ENCODE measurements around the gene INAFM2.

INAFM2 gene

DNA sequence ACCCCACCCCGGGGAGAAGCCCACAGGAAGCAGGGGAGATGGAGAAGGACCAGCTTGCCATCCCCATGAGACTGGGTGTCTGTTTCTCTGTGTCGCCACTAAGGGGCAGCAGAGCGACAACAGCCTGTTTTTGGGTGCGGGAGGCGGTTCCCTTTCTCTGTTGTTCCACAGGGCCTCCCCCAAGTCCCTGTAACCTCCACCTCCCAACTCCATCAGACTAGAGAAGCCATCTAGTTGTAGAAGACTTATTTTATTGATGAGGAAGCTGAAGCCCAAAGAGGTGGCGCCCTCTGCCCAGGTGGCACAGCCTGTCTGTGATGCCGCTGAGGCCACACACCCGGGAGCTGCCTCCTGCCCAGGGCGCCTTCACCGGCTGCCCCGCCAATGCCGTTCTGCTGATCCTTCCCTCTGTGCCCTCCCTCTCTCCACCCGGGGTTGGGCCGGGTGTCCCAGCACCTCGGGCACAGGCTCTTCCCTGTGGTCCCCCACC lies 21.2 kb downstream of the INAFM2 start:
- peak; percentile 74 for DNase-seq (ENCODE audit: low spot score)

DNA sequence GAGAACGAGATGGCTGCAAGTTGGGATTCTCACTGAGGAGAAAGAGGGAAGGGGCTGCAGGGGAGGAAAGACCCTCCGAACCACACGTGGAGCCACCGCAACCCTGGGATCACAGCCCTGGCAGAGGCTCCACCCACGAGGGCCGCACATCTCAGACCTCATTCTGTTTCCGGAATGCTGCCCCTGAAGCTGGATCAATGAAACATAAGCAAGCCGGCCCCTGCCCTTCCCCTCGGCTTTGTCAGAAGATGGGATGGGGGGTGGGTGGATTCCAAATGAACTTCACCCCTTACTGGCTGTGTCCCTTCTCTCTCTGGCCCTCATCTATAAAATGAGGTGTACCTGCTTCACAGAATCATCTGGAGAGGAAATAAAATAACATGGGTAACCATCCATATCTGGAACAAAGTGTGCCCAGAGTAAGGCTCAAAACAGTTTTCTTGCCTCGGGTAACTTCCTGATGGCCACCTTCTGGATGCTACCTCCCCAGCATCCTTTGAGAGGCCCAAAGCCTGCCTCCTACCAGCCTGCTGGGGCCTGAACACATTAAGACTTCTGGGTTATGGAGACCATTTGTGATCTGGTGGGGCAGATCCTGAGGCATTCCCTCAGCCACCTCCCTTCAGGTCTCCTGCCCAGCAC lies 21.9 kb downstream of the INAFM2 start:
- DNase-seq (ENCODE audit: low spot score), result no peak

DNA sequence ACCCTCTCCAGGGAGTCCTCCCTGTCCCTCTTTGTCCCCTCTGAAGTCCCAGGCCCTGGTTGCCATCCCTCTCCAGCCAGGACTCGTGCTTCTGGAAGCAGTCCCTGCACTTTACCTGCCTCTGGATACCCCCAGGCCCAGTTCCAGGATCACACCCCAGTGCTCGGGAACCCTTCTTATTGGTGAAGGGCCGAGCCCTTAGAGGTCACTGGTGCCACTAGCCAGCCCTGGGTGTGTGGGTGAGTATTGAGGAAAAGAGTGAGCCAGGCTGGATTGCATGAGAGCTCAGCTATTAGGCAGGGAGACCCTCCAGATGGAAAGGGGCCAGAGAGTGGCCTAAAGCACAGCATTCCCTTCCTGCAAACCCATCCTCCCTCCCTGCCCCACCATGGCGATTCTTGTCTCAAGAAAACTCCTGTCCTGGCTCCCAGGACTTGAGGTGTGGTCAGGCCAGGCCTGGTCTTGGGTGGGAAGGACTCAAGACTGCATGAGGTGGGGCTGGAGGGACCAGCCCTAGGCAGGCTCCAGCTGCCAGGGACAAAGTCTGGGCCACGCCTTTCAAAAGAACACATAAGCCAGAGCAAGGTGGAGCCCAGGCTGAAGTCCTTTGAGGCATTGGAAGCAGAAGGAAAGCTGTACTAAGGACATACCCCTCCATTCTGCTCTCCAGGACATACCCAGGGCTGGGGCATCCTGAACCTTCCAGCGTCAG lies 22.5 kb downstream of the INAFM2 start:
- no peak for DNase-seq (ENCODE audit: low spot score)

GRCh38 chr15:40346579-40347558 lies 23.4 kb downstream of the INAFM2 start:
- DNase-seq (ENCODE audit: low spot score), result no peak

DNA sequence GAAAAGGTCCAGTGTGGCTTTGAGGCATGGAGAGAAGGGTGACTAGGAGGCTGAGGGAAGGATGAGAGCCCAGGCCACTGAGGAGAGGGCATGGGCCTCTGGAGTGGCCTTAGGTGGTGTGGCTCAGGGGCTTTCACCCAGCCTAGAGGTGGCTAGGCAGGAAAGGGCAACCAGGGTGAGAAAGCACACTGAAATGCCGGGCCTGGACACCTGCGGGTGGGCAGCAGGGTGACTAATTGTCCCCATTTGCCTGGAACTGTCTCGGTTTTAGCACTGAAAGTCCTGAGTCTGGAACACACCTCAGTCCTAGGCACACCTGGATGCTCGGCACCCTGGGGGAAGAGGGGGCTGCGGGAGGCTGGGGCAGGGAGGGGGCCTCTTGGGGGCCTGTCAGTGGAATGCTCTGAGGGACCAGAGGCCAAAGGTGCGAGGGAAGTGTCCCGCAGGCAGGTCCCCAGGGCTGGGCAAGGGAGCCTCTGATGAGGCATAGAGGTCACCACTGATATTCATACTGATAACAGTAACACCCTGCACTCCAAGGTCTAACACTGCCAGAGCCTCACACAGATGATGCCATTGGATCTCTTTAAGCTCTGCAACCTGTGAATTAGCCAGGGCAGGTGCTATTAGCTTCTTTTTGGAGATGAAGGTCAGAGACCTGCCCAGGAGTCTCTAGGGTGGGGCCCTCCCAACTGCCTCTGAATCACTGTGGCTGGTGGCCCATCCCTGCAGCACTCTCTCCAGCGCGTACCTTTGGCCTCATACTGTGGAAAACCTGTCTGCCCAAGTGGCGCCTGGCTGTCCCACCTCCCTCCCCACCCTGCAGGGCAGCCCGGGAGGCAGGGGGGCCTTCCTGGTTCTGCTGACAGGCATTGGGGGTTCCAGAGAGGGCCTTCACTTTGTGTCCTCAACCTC lies 24.3 kb downstream of the INAFM2 start:
- DNase-seq (ENCODE audit: low spot score), result no peak

DNA sequence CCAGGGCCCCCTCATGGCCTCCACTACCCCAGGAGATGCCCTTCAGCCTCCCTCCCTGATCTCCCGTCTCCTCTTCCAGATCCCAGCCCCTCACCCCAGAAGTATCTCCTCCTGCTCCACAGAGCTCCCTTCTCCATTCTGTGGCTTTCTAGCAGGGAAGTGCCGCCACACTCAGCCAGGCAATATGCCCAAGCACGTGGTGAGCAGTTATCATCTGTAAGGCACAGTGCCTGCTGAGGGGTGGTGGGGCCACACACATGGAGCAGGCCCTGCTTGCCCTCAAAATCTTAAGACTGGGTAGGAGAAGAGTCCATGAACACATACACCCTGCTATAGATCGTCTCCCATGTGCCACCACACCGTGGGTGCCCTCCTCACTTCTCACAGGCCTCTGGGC lies 25.0 kb downstream of the INAFM2 start:
- no peak for DNase-seq (ENCODE audit: low spot score)

GRCh38 chr15:40349163-40349562 lies 25.7 kb downstream of the INAFM2 start:
- DNase-seq (ENCODE audit: low spot score), result no peak

- DNase-seq (ENCODE audit: low spot score), result no peak
These were observed 28.9 kb downstream of the INAFM2 start for GRCh38 chr15:40352281-40352901.

GRCh38 chr15:40353697-40354096 lies 30.2 kb downstream of the INAFM2 start:
- peak; percentile 49 for DNase-seq (ENCODE audit: low spot score)

- DNase-seq (ENCODE audit: low spot score), result peak; percentile 86
These were observed 31.1 kb downstream of the INAFM2 start for GRCh38 chr15:40354408-40355171.

- DNase-seq (ENCODE audit: low spot score), result no peak
These were observed 32.6 kb downstream of the INAFM2 start for GRCh38 chr15:40355976-40356585.

- no peak for DNase-seq (ENCODE audit: low spot score)
These were observed 33.8 kb downstream of the INAFM2 start for GRCh38 chr15:40357246-40357645.

DNA sequence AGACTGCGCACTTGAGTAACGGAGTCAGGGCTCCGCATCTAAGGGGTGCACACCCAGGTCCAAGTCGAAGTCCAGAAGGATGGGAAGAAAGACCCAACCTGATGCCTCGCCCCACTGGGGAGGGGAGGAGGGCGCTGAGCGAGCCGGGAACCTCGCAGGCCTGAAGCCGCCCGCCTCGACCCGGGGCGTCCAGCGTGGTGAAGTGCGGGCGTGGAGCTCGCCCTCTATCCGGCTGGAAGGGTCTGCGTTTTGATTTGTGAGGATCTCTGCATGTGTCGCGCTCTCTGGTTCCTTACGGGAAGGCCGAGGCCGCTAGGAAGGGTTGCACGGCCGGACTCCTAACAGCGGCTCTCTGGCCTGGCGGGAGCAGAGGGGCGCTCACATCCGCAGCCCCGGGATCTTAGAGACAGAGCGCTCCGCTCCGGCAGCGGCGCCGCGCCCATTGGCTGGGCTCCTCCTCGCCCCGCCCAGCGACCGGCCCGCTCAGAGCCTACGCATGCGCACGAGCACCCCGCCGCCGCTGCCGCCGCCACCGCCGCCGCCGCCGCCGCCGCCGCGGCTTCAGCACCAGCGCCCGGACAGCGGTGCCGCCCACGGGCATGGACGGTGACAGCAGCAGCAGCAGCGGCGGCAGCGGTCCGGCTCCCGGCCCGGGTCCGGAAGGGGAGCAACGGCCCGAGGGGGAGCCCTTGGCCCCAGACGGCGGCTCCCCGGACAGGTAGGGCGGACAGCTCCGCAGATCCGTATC lies 34.4 kb downstream of the INAFM2 start, which contains the start of gene DISP2:
TSS of gene DISP2 (plus strand) at position 497 of the 748 bp plus-strand sequence. CDS start at position 600, 103 bp downstream.
- DNase-seq (ENCODE audit: low spot score), result peak; percentile 98

DNA sequence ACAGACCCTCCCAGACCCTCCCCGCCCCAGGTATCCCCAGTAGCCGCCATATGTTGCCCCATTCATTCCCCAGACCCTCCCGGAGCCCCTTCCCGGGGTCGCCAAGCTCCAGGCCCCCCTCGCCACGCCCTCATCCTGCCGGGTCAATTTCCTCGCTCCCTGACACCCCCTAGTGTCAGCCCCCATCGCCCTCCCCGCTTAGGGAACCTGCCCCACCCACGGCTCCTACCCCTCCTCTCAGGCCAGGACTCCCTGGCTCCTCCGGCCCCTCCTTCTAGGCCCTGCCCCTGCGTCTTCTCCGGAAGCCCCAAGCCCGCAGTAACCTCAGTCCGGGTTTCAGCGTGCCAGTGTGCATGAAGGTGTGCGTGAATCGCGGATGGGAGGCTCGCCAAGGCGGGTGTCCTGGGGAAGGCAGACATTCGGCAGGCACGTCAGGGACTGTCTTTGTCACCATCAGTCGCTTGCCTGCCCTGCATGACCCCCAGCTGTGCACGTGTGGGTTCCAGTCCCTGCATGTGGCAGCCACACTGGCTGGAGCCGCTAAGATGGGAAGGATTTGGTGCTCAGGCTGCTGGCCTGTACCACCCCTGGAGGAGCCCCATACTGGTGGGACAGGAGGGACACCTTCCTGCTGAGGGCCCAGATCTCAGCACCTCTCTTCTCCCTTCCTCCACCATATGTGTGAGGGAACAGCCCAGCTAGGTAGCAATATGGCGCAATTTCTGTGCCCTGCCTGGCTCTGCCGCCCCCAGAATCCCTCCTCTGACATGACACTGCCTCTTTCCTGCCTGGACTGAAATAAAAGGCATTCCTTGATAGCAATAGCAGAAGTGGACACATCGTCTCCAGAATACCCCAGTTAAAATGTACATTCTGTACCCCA lies 35.2 kb downstream of the INAFM2 start:
- no peak for DNase-seq (ENCODE audit: low spot score)

DNA sequence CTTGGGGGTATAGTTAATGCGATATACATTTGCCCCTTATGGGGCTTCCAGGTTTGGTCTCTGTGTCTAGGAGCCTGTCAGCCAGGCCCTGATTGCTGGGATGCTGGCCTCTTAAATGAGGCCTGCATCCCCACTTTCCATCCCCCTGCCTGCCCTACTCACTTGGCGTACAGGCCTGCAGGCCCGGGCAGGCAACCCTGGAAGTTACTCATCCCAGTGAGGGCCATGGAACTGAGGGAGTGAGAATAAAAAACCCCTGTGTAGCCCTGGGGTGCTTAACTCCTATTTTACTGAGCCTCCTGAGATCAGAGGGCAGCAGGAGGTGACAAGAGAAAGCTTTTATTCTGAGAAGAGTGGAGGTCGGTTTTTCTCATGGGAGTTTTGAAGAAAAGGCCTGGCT lies 36.5 kb downstream of the INAFM2 start:
- no peak for DNase-seq (ENCODE audit: low spot score)

DNA sequence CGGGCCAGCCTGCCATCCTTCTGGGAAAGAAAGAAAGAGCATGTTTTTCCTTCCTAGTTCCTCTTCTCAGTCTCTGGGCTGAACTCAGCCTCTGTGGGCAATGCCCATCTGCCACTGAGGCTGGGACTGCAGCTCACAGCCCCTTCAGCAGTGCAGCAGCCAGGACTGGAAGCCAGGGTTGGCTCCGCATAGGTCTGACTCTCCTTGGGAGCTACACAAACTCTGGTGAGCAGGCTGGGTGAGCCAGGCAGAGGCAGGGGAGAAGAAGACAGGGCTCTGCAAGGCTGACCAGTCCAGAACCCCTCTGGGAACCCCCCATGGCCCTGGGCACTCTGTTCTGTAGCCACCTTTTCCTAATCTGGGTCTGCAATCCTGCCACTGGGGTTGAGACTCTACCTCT lies 38.1 kb downstream of the INAFM2 start:
- DNase-seq (ENCODE audit: low spot score), result no peak

- no peak for DNase-seq (ENCODE audit: low spot score)
These were observed 40.1 kb downstream of the INAFM2 start for GRCh38 chr15:40363611-40364010.

- DNase-seq (ENCODE audit: low spot score), result no peak
These were observed 40.8 kb downstream of the INAFM2 start for GRCh38 chr15:40364251-40364650.
